Myometrial cell (primary cell): ENCODE data around the gene SPDYE16. TPM values are rescaled to one million over a fixed set of nuclear protein-coding genes. Genes with fewer than 3 reads are reported as not detected.

Source experiments
- total RNA-seq: library from RNA; depleted of rRNA; stranded (reverse); fragments of >200 nt; gene quantifications from 2 replicates; pipeline ENCODE4 v1.2.3, GENCODE V29; 2015

SPDYE16 gene
- total RNA-seq, result not detected in 2 replicates

DNA sequence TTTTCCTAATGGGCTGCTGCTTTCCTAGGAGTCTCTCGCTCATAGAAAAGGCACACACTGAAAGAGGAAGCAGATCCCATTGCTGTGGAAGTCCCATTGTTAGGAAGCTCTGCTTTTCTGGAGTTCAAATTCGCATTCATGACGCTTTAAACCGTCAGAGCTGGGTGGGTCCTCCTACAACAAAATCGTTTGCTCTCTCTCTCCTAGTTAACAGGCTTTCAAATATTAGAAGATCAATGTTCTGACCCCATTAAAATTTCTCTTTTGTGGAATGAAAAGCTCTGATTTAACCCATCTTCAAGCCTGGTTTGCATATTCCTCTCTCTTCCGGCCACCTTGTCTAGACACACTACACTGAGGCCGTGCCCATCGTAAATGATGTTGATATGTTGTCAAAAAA lies at the start of gene SPDYE16:
SPDYE16 (minus strand) TSS at position 101 of the 400 bp plus-strand sequence. CDS start 1,838 bp downstream, outside the sequence.

GRCh38 chr7:76509931-76510877 lies 32.9 kb downstream of the SPDYE16 start, which contains the start of gene UPK3B:
TSS of gene UPK3B (plus strand) at chr7:76510552. CDS start at chr7:76510653, 101 bp downstream.

Other genes starting within 250 kb of the SPDYE16 start
- 596 and 678 TPM in 2 replicates for gene HSPB1, start 240.6 kb downstream of the SPDYE16 start, total RNA-seq
- 36.9 and 41.8 TPM in 2 replicates for gene YWHAG, start 184.3 kb downstream of the SPDYE16 start, total RNA-seq
- gene SSC4D, start 133.6 kb downstream of the SPDYE16 start, total RNA-seq, result 1.8 and 2.0 TPM in 2 replicates
- 0.29 and 1.9 TPM in 2 replicates for gene ZP3, start 118.3 kb downstream of the SPDYE16 start, total RNA-seq
- 9.5 and 13.1 TPM in 2 replicates for gene DTX2, start 81.6 kb downstream of the SPDYE16 start, total RNA-seq
- gene UPK3B, start 32.7 kb downstream of the SPDYE16 start, total RNA-seq, result not detected in 2 replicates
- 0.29 and 2.5 TPM in 2 replicates for gene POMZP3, start 84.0 kb upstream of the SPDYE16 start, total RNA-seq